Suppressor macrophage (primary cell): ENCODE results near the gene KRTAP10-3.
"Not testable (repeated sequence)": the region's sequence is repeated elsewhere in the genome, so short reads cannot be mapped to it uniquely, and the experiment has no call there.

Experiments used
- DNase-seq, 4 experiments: peaks; one replicate each; pipeline ENCODE4 v3.0.0-alpha.2; 2020 to 2022
- total RNA-seq, 17 experiments: gene quantifications; one replicate each; lab custom pipeline; 2026; ENCODE audit warnings: mixed read lengths in 6 of 17, inconsistent platforms in 3 of 17; lab: John Stamatoyannopoulos, UW

Gene KRTAP10-3
- total RNA-seq, result 0 to 0.33 (median 0) reads per million in 17 experiments

GRCh38 chr21:44558695-44559094 lies at the start of gene KRTAP10-3:
KRTAP10-3 (minus strand) TSS chr21:44558795; CDS start chr21:44558715, 80 bp downstream.
- DNase-seq, result no peak

- DNase-seq, result no peak
Observed at GRCh38 chr21:44606495-44606894, 47.9 kb upstream of the KRTAP10-3 start.

DNA sequence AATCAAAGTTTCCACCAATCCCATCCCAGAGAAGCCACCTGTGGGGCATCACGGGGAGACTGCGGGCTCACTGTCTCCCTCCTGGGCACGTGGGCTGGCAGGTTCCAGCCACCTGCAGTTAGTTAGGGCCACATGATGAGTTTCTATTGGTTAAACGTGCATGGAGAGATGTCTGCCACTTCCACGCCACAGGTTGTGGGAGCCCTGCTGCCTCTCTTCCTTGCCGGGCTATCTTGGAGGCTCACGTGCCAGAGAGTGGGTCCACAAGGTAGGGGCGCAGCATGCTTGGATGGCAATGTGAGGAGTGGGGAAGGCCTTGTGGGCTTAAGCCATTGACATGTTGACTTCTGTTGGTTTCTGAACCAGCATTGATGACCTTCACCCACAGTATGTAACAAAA lies 45.3 kb upstream of the KRTAP10-3 start:
- no peak for DNase-seq

DNA sequence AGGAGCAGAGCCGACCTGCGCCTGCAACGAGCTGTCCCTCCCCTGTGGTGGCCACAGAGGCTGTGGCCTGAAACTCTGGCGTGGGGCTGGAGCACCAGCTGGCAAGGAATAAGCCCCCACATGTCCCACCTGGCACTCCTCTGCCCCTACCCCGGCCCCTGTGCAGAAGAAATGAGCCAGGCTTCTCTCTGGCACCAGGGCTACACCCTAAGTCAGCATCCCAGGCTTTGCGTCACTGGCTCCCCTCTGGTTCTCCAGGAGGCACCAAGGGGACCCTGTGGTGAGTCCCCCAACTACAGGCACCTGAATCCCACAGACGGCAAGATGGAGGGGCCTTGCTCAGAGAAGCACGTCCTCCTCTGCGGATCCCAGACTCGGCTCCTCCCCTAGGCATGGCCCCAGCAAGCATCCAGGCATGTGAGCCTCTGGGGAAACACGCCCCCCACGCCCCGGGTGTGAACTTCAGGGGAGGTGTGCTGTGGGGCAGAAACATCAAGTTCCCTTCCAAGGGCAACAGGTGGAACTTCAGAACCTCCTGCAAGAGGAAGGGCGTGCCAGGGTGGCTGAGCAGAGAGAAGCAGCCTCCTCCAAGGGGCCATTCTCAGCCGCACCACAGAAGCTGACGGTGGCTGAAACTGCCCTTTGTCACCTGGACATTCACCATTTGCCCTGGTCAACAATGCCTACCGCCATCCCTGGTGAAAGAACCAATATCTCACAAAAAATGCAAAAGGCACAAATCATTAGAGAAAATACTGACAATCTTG lies 44.7 kb upstream of the KRTAP10-3 start:
- no peak for DNase-seq

DNA sequence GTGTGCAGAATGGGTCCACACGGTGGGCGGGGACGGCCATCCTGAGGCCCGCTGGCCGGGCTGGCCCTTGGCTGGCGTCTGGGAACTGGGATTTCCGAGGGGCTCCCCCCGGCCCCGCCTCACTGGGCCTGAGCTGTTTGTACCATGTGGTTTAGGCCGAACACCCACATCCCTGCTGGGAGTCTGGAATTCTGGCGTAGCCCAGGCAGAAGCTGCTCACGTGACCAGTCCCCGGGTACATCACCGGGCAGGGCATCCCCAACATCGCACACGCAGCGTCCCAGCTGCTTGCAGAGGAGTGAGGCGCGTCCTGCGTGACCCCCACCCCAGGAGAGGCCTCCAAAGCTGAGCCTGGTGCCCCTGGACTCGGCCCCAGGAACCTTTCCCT lies 43.9 kb upstream of the KRTAP10-3 start:
- no peak for DNase-seq

DNA sequence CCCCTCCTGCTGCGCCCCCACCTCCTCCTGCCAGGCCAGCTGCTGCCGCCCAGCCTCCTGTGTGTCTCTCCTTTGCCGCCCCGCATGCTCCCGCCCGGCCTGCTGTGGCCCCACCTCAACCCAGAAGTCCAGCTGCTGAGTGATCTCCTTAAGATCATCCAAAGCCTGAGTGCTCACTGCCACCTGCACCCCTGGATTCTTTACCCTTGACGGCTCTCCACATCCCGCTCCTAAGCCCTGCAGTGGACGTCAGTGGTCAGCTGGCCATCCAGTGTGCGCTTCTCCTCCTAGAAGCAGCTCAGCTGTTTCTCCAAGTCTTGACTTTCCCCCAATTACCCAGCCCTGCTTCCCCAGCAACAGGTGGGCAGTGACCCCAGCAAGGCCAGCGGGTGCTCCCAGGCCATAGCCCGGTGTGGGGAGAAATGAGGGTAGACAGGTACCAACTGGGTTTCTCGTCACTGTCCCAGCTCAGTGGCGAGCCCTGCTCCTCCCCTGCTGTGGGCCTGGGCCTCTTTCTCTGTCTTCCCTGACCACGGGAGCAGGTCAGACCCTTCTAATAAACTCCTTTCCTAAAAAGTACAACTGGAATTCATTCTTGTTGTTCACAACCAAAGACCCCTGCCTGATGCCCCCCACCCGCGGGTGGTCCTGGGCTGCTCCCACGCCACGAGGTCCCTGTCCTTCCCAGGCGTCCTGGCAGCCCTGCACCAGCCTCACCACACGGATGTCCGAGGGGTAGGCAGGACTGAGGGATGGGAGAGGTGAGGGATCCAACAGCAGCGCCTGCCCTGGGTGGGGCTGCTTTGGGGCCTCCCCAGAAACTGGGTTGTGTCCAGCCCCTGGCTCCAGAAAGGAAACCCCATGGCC lies 43.2 kb upstream of the KRTAP10-3 start:
- no peak for DNase-seq

DNA sequence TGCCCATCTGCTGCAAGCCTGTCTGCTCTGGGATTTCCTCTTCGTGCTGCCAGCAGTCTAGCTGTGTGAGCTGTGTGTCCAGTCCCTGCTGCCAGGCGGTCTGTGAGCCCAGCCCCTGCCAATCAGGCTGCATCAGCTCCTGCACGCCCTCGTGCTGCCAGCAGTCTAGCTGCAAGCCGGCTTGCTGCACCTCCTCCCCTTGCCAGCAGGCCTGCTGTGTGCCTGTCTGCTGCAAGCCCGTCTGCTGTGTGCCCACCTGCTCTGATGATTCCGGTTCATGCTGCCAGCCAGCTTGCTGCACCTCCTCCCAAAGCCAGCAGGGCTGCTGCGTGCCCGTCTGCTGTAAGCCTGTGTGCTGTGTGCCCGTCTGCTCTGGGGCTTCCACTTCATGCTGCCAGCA lies 42.5 kb upstream of the KRTAP10-3 start:
- not testable (repeated sequence) for DNase-seq

GRCh38 chr21:44600118-44600978 lies 41.8 kb upstream of the KRTAP10-3 start, which contains the start of gene KRTAP10-7:
KRTAP10-7 (plus strand) TSS chr21:44600597; CDS start chr21:44600622, 25 bp downstream.
- not testable (repeated sequence) for DNase-seq

- DNase-seq, result no peak
Observed at GRCh38 chr21:44599264-44600029, 40.9 kb upstream of the KRTAP10-3 start.

DNA sequence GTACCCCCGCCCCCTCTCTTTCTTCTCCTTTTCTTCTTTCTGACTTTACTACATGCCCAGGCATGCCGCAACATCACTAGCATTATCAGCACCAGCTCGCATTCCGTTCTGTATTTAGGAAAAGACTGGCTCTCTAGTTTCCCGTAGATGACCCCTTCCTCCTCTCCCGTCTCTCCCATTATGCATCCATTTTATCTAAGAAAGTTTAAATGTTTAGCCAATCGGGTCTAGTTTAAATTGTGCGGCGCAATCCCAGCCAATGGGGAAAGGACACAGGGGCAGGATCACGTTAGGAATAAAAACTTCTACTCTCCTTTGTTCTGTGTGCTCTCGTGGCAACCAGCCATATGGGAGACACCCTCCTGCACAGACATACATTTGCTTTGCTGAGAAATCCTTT lies 39.5 kb upstream of the KRTAP10-3 start:
- DNase-seq, result no peak

GRCh38 chr21:44596068-44596725 lies 37.6 kb upstream of the KRTAP10-3 start:
- DNase-seq, result no peak

DNA sequence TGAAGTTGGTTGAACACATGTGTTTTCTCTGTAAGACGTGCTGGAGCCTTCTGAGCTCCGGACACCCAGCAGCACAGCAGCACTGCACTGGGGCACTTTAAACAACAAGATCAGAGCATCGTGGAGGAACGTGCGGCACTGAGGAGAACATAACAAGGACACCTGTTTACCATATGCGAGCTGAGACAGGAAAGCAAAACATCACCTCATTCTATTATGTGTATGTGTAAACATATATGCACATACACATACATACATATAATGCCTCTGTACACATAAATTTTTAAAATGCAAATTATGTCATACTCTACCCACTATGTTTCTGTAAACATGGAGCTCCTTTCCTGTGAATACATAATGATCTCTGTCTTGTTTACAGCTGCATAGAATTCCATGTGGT lies 36.9 kb upstream of the KRTAP10-3 start:
- no peak for DNase-seq

GRCh38 chr21:44594406-44594916 lies 35.9 kb upstream of the KRTAP10-3 start:
- no peak for DNase-seq

DNA sequence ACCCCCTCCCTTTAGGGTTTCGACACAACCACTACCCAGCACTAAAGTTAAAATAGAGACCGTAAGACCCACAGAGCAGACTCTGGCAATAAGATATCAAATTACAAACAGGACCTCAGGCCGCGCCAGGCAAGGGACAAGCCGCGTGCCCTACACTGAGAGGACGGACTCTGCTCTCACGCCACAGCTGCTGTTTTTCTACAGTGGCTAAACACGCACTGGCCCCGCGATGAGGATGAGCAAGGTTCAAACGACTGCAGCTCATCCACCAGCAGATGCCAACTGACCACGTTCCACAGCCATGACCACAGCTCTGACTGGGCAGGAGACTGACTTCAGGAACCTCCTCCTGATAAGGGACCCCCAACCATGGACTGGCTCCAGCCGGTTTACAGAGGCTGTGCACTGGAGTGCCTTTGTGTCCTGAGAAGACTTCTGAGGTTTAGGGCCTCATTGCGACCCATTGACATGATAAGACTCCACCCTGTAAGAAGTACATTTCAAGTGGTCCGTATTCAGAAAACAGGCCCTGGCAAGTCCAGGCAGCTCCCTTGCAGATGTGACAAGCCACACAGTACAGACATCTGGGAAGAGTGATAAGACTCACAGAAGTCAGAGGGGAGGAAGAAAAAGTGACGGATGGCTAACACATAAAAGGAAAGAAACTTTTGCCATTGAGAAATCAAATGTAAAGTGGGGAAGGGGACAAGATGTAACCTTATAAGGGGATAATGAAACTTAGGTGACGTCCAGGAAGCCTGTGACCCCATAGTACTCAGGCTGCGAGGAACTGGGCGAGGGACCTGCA lies 35.2 kb upstream of the KRTAP10-3 start:
- no peak for DNase-seq

GRCh38 chr21:44592446-44593311 lies 34.1 kb upstream of the KRTAP10-3 start, which contains the start of gene KRTAP10-6:
KRTAP10-6 (minus strand) TSS chr21:44592505; CDS start chr21:44592484, 21 bp downstream.
- DNase-seq, result no peak

DNA sequence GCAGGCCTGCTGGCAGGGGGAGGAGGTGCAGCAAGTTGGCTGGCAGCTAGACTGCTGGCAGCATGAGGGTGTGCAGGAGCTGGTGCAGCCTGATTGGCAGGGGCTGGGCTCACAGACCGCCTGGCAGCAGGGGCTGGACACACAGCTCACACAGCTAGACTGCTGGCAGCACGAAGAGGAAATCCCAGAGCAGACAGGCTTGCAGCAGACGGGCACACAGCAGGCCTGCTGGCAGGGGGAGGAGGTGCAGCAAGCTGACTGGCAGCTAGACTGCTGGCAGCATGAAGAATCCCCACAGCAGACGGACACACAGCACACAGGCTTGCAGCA lies 33.2 kb upstream of the KRTAP10-3 start:
- not testable (repeated sequence) for DNase-seq

- not testable (repeated sequence) for DNase-seq
Observed at GRCh38 chr21:44590897-44591800, 32.6 kb upstream of the KRTAP10-3 start.

GRCh38 chr21:44590311-44590721 lies 31.7 kb upstream of the KRTAP10-3 start:
- no peak for DNase-seq
